Endothelial cell of umbilical vein (primary cell): Measurements from ENCODE around the gene NGFR. TPM values are rescaled to one million over a fixed set of nuclear protein-coding genes. Genes with fewer than 3 reads are reported as not detected.

Experiments
- BruUV-seq: library from RNA; stranded (reverse); fragments of 400-500 nt; replicated peaks from 2 replicates; lab custom pipeline; 2021; lab: Mats Ljungman, UMichigan
- CTCF ChIA-PET: fragments of 300-600, 350-600 bp; sonication (Branson Sonifier 250); formaldehyde crosslinking; loops from one replicate; lab custom pipeline; 2021; ENCODE audit warnings: antibody characterized with exemption, inconsistent platforms; lab: Charles Lee
- POLR2A ChIA-PET: fragments of 300-600, 350-600 bp; sonication (Branson Sonifier 250); formaldehyde crosslinking; loops from one replicate; lab custom pipeline; 2021; ENCODE audit warnings: antibody characterized with exemption, inconsistent platforms; lab: Charles Lee
- DNase-seq: peaks from one replicate; pipeline ENCODE4 v3.0.0-alpha.2; 2011; ENCODE audit warnings: low read depth, low spot score
- FAIRE-seq: peaks from 2 replicates; lab custom pipeline; 2011; peaks lifted over from hg19 to GRCh38; lab: Jason Lieb, UNC
- H2AFZ ChIP-seq: 2 replicates; pipeline ENCODE4 v1.6.0; 2012; ENCODE audit warnings: low read depth, low read length, control low read depth, inconsistent platforms
- H3K27ac ChIP-seq: 2 replicates; pipeline ENCODE4 v1.5.1; 2011; ENCODE audit warnings: low read depth, mild to moderate bottlenecking, control low read depth, low read length, moderate library complexity; ENCODE audit not compliant: insufficient read depth
- H3K27me3 ChIP-seq, 2 experiments: 2 replicates each; pipeline versions ENCODE4 v1.6.0 to v1.6.1; 2011; ENCODE audit warnings: low read length in 2 of 2, mixed read lengths in 1 of 2; ENCODE audit not compliant: control insufficient read depth in 2 of 2, insufficient read depth in 2 of 2
- H3K36me3 ChIP-seq, 2 experiments: 2 replicates in 1 of 2; 3 replicates in 1 of 2; pipeline ENCODE4 v1.5.1; 2011; ENCODE audit warnings: low read length in 2 of 2, mild to moderate bottlenecking in 1 of 2, moderate library complexity in 1 of 2; ENCODE audit not compliant: control insufficient read depth in 2 of 2, insufficient read depth in 2 of 2; ENCODE audit errors: extremely low read depth in 1 of 2
- H3K4me1 ChIP-seq: 3 replicates; pipeline ENCODE4 v1.5.1; 2011; ENCODE audit warnings: mild to moderate bottlenecking, low read length; ENCODE audit not compliant: control insufficient read depth, insufficient read depth; ENCODE audit errors: extremely low read depth
- H3K4me2 ChIP-seq: 2 replicates; pipeline ENCODE4 v1.6.1; 2011; ENCODE audit warnings: low read length, control low read depth, mixed read lengths; ENCODE audit not compliant: insufficient read depth
- H3K4me3 ChIP-seq, 3 experiments: fragments of 200-600 bp in 1 of 3; sonication (generic), shearing (Covaris generic) in 1 of 3; replicated peaks in 1 of 3; 2 replicates each; pipeline ENCODE4 v1.5.1; 2011 to 2016; ENCODE audit warnings: control low read depth in 3 of 3, low read length in 3 of 3, mild to moderate bottlenecking in 2 of 3, inconsistent platforms in 1 of 3, low read depth in 1 of 3, moderate library complexity in 1 of 3; ENCODE audit not compliant: insufficient read depth in 1 of 3
- H3K79me2 ChIP-seq: 2 replicates; pipeline ENCODE4 v1.6.0; 2012; ENCODE audit warnings: low read length, inconsistent platforms; ENCODE audit not compliant: control insufficient read depth, insufficient read depth
- H3K9ac ChIP-seq: replicated peaks from 2 replicates; pipeline ENCODE3; 2011; ENCODE audit warnings: low read length, control low read depth; ENCODE audit not compliant: insufficient read depth; ENCODE audit errors: extremely low read depth
- H3K9me1 ChIP-seq: replicated peaks from 3 replicates; pipeline ENCODE4 v1.6.0; 2011; ENCODE audit warnings: mild to moderate bottlenecking, low read length; ENCODE audit not compliant: control insufficient read depth, insufficient read depth; ENCODE audit errors: extremely low read depth
- H3K9me3 ChIP-seq: replicated peaks from 2 replicates; pipeline ENCODE4 v1.5.1; 2012; ENCODE audit warnings: low read length, inconsistent platforms; ENCODE audit not compliant: control insufficient read depth, insufficient read depth
- H4K20me1 ChIP-seq: replicated peaks from 2 replicates; pipeline ENCODE3; 2011; ENCODE audit warnings: mild to moderate bottlenecking, low read length; ENCODE audit not compliant: control insufficient read depth, insufficient read depth; ENCODE audit errors: extremely low read depth
- EZH2 ChIP-seq: IDR thresholded peaks from 2 replicates; pipeline ENCODE4 v1.6.1; 2012; ENCODE audit warnings: borderline replicate concordance, low read depth, mild to moderate bottlenecking, moderate library complexity, low read length, inconsistent platforms; ENCODE audit not compliant: severe bottlenecking
- FOS ChIP-seq: IDR thresholded peaks from 2 replicates; pipeline ENCODE4 v1.6.1; 2011; ENCODE audit warnings: mild to moderate bottlenecking, low read length, moderate library complexity, borderline replicate concordance; ENCODE audit not compliant: insufficient read depth
- GATA2 ChIP-seq: IDR thresholded peaks from 2 replicates; pipeline ENCODE4 v1.7.0; 2011; ENCODE audit warnings: low read depth, mild to moderate bottlenecking, moderate library complexity, mixed read lengths, low read length; ENCODE audit not compliant: insufficient read length, insufficient read depth
- JUN ChIP-seq: IDR thresholded peaks from 2 replicates; pipeline ENCODE4 v1.6.1; 2011; ENCODE audit warnings: borderline replicate concordance, low read depth; ENCODE audit not compliant: insufficient read length, insufficient read depth
- MYC ChIP-seq: IDR thresholded peaks from one replicate; pipeline ENCODE4 v1.6.1; 2011; ENCODE audit warnings: mild to moderate bottlenecking, low read depth, low read length
- POLR2A ChIP-seq: IDR thresholded peaks from 2 replicates; pipeline ENCODE4 v1.6.1; 2012; ENCODE audit warnings: low read depth, mild to moderate bottlenecking, control low read depth, low read length
- POLR2AphosphoS5 ChIP-seq: IDR thresholded peaks from 2 replicates; pipeline ENCODE4 v1.6.1; 2012; ENCODE audit warnings: low read depth, mild to moderate bottlenecking, control low read depth, low read length, moderate library complexity; ENCODE audit not compliant: insufficient read depth
- dilution Hi-C: fragments of 300-500 bp; cut with MboI; formaldehyde crosslinking; loops from one replicate; pipeline ENCODE4 v1.15.0; 2019; ENCODE audit warnings: low sequenced_read_pairs; ENCODE audit not compliant: extremely low pct_ligation_motif_present
- intact Hi-C: fragments of 100-400 bp; cut with micrococcal nuclease; formaldehyde crosslinking; loops from one replicate; pipeline ENCODE4 v1.10.0; 2022
- polyA plus RNA-seq, 4 experiments: library from polyadenylated mRNA; depleted of rRNA in 3 of 4; stranded (reverse) in 3 of 4; unstranded in 1 of 4; fragments of >200 nt; gene quantifications; 2 replicates each; pipeline versions ENCODE4 v1.2.1 to v1.2.3, GENCODE V29; 2011 to 2012; ENCODE audit warnings: missing spikeins in 1 of 4
- total RNA-seq: library from RNA; stranded (reverse); gene quantifications from 2 replicates; pipeline ENCODE4 v1.2.3, GENCODE V29; 2021
- TF ChIP-seq, protein P1 (sequence below): IDR thresholded peaks from 2 replicates; pipeline ENCODE4 v1.6.1; 2011; ENCODE audit not compliant: insufficient read depth, insufficient read length
- TF ChIP-seq, protein P2 (sequence below), 2 donors: IDR thresholded peaks; 1 replicate in 1 of 2; 2 replicates in 1 of 2; pipeline ENCODE4 v1.5.1; 2011; ENCODE audit warnings: low read length in 2 of 2, mild to moderate bottlenecking in 2 of 2, moderate library complexity in 2 of 2, control low read depth in 1 of 2, inconsistent platforms in 1 of 2, low read depth in 1 of 2; ENCODE audit not compliant: insufficient read depth in 1 of 2; ENCODE audit errors: extremely low read depth in 1 of 2

Gene NGFR
- total and polyA plus RNA-seq, 2 donors (not counting 3 experiments of a cell fraction or from before 2014, with no cell fraction given): not detected

DNA sequence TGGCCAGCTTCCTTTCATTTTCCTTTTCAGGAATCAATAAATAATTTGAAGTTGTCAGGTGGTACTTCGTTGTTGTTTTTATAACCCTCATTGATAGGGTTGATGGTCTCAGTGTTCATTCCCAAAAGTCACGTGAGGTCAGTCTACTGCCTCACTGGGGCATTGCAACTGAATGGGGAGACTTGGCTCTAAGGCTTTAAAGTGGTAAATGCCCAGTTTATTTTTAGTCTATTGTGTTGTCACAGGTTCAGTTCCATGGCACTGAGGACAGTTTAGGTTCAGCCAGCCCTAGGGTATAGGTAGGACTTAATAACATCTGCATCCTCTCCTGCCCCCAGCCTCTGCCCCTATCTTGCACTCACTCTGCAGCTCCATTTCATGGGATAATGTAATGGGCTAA is 33.5 kb upstream of the NGFR start:
- intact Hi-C loops: no loop called here
- Histone ChIP-seq H3K79me2 (no peaks in the 10 kb centered on the region), H3K9ac (no peak overlapping the region), H3K4me2 (no peak overlapping the region), H3K27ac (no peak overlapping the region), H2AFZ (no peak overlapping the region), H3K9me3 (no peaks in the 10 kb centered on the region), H3K4me1 (no peaks in the 10 kb centered on the region), H3K4me3 (no peak overlapping the region), H3K9me1 (no peaks in the 10 kb centered on the region), H3K27me3 (peaks cover 30 to 32% of the 10 kb centered on the region in 2 experiments), H4K20me1 (no peaks in the 10 kb centered on the region), H3K36me3 (no peaks in the 10 kb centered on the region)
- TF ChIP-seq MYC: no peak
- no peak for TF ChIP-seq EZH2
- no peak for TF ChIP-seq JUN
- TF ChIP-seq, protein P1, sequence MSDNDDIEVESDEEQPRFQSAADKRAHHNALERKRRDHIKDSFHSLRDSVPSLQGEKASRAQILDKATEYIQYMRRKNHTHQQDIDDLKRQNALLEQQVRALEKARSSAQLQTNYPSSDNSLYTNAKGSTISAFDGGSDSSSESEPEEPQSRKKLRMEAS: no peak
- no peak for TF ChIP-seq GATA2
- TF ChIP-seq FOS: no peak
- TF ChIP-seq, protein P2, sequence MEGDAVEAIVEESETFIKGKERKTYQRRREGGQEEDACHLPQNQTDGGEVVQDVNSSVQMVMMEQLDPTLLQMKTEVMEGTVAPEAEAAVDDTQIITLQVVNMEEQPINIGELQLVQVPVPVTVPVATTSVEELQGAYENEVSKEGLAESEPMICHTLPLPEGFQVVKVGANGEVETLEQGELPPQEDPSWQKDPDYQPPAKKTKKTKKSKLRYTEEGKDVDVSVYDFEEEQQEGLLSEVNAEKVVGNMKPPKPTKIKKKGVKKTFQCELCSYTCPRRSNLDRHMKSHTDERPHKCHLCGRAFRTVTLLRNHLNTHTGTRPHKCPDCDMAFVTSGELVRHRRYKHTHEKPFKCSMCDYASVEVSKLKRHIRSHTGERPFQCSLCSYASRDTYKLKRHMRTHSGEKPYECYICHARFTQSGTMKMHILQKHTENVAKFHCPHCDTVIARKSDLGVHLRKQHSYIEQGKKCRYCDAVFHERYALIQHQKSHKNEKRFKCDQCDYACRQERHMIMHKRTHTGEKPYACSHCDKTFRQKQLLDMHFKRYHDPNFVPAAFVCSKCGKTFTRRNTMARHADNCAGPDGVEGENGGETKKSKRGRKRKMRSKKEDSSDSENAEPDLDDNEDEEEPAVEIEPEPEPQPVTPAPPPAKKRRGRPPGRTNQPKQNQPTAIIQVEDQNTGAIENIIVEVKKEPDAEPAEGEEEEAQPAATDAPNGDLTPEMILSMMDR (IDR thresholded peaks at IDR 0.05; ENCODE audit: extremely low read depth in 1 of 2, insufficient read depth in 1 of 2, low read depth in 1 of 2, low read length in 2 of 2): no peak
- no peak for TF ChIP-seq POLR2A
- TF ChIP-seq POLR2AphosphoS5: no peak
- ChIA-PET POLR2A (no interaction called here), CTCF (interaction anchor here (0.6 to 1.1 kb wide), 3 partner anchors 27 to 49 kb away, joined by 3 to 4 read pairs (median 3); no protein-coding TSS in a partner anchor)
- BruUV-seq: no TSS peak
- dilution Hi-C loops: no loop called here
- no peak for DNase-seq
- no peak for FAIRE-seq
